Measurements from ENCODE around the gene SOX2. TPM values are rescaled to one million over a fixed set of nuclear protein-coding genes. Genes with fewer than 3 reads are reported as not detected.

SOX2 gene
- total and polyA plus RNA-seq, 2 of the 13 experiments (the other 11 are each of a cell fraction or from before 2014, with no cell fraction given) = not detected

GRCh38 chr3:181722766-181723425 is 11.2 kb downstream of the SOX2 start:
- in situ Hi-C loops (cut with HindIII; ENCODE audit: extremely low pct_ligation_motif_present, low pct_unique_long_range_greater_than_20kb) = loop anchor here (25.0 kb wide), 1 partner anchor 764 kb away; no protein-coding TSS in a partner anchor

More at GRCh38 chr3:181722766-181723425, 11.2 kb downstream of the SOX2 start:
- whole genome bisulfite sequencing (ENCODE audit: low lambda C conversion rate) = 40% methylated on average over 8 of the region's 11 CpGs
- BruUV-seq (replicated peaks) = no TSS peak
- Histone ChIP-seq H3K36me3 (replicated peaks in 1 of 2; ENCODE audit: control insufficient read depth in 1 of 2, insufficient read depth in 2 of 2, low read length in 2 of 2) (no peaks in the 10 kb centered on the region), H3K27me3 (ENCODE audit: control insufficient read depth in 1 of 2, insufficient read depth in 2 of 2, low read length in 2 of 2) (peaks cover 0 to 47% of the 10 kb centered on the region in 2 experiments; a peak in 3 of 5 replicates), H3K4me1 (ENCODE audit: insufficient read depth, low read length) (peaks cover 5% of the 10 kb centered on the region; the same call in 1 of the 2 replicates), H3K4me3 (replicated peaks in 1 of 3; ENCODE audit: insufficient read depth in 1 of 3, low read depth in 2 of 3, low read length in 3 of 3) (no peak overlapping the region), H3K79me2 (ENCODE audit: insufficient read depth, low read length) (no peaks in the 10 kb centered on the region), H3K9ac (ENCODE audit: insufficient read depth, low read depth, low read length) (no peak overlapping the region), H4K20me1 (ENCODE audit: insufficient read depth, low read length) (no peaks in the 10 kb centered on the region), H3K9me3 (ENCODE audit: low read length) (no peaks in the 10 kb centered on the region), H3K4me2 (ENCODE audit: low read depth, low read length) (no peak overlapping the region), H2AFZ (ENCODE audit: low read length) (no peak overlapping the region), H3K27ac (ENCODE audit: extremely low read length, insufficient read depth, low read length) (no peak overlapping the region)
- DNase-seq (ENCODE audit: low spot score) (no peak), FAIRE-seq (no peak), ATAC-seq (no peak)
- TF ChIP-seq THAP9 (CRISPR knock-in tag; IDR thresholded peaks at IDR 0.05; ENCODE audit: borderline replicate concordance) (no peak), HES4 (CRISPR knock-in tag; IDR thresholded peaks at IDR 0.05; ENCODE audit: borderline replicate concordance) (no peak), ZSCAN12 (CRISPR knock-in tag; IDR thresholded peaks at IDR 0.05) (no peak), RELA (CRISPR knock-in tag; IDR thresholded peaks at IDR 0.05) (no peak), PRPF4 (IDR thresholded peaks at IDR 0.05; ENCODE audit: low read depth, low read length, poor library complexity, severe bottlenecking) (no peak)
- intact Hi-C loops (cut with micrococcal nuclease; ENCODE audit: unreplicated experiment) = no loop called here
- POLR2A ChIA-PET = no interaction called here
- CTCF ChIA-PET (ENCODE audit: low intra/inter-chr PET ratio, low total read pairs) = no interaction called here
